Gastroesophageal sphincter (tissue), 4 donors: ENCODE results near the gene RIOK2. TPM values are rescaled to one million over a fixed set of nuclear protein-coding genes. Genes with fewer than 3 reads are reported as not detected.
"Not testable (repeated sequence)": the region's sequence is repeated elsewhere in the genome, so short reads cannot be mapped to it uniquely, and the experiment has no call there.

Experiments
- ATAC-seq: fragments of 150-250 bp; one replicate; pipeline ENCODE4 v1.9.1; 2016; ENCODE audit warnings: mild to moderate bottlenecking, moderate library complexity
- H3K27ac ChIP-seq, 4 donors: fragments of 200-600 bp; sonication (generic) in 3 of 4; 1 replicate in 3 of 4; 2 replicates in 1 of 4; pipeline ENCODE4 v1.5.1; 2016 to 2019
- H3K27me3 ChIP-seq: fragments of 200-600 bp; sonication (generic); one replicate; pipeline ENCODE4 v1.5.1; 2019
- H3K36me3 ChIP-seq, 2 donors: fragments of 200-600 bp; sonication (generic); one replicate each; pipeline ENCODE4 v1.5.1; 2019; ENCODE audit warnings: control low read depth in 1 of 2
- H3K4me1 ChIP-seq, 3 donors: fragments of 200-600 bp; sonication (generic); 1 replicate in 2 of 3; 2 replicates in 1 of 3; pipeline ENCODE4 v1.5.1; 2016 to 2019; ENCODE audit warnings: control low read depth in 2 of 3
- H3K4me3 ChIP-seq, 2 donors: fragments of 200-600 bp; sonication (generic); one replicate each; pipeline ENCODE4 v1.5.1; 2019; ENCODE audit warnings: mild to moderate bottlenecking in 1 of 2, moderate library complexity in 1 of 2
- H3K9me3 ChIP-seq, 3 donors: fragments of 200-600 bp; sonication (generic); one replicate each; pipeline ENCODE4 v1.5.1; 2017 to 2019; ENCODE audit warnings: control low read depth in 2 of 3
- EP300 ChIP-seq: sonication (generic); formaldehyde crosslinking; IDR thresholded peaks from one replicate; pipeline ENCODE4 v1.6.1; 2017; ENCODE audit warnings: antibody characterized with exemption, mild to moderate bottlenecking
- POLR2A ChIP-seq, 2 donors: fragments of 450-650 bp; IDR thresholded peaks; one replicate each; pipeline ENCODE4 v1.6.1; 2017; ENCODE audit warnings: antibody characterized with exemption in 2 of 2, mild to moderate bottlenecking in 2 of 2, moderate library complexity in 1 of 2
- POLR2AphosphoS5 ChIP-seq: sonication (generic); formaldehyde crosslinking; IDR thresholded peaks from one replicate; pipeline ENCODE4 v1.6.1; 2017; ENCODE audit warnings: antibody characterized with exemption
- WGBS, 2 donors: methylation state at CpG; one replicate each; pipeline ENCODE4 v1.1.5; 2018; ENCODE audit warnings: low coverage in 1 of 2; 5-methylcytosine and 5-hydroxymethylcytosine counted together
- total RNA-seq, 4 donors: library from RNA; depleted of rRNA; stranded (reverse); fragments of >200 nt; gene quantifications; one replicate each; pipeline ENCODE4 v1.1.0, GENCODE V29; 2016
- TF ChIP-seq, protein P1 (sequence below), 4 experiments: fragments of 200-600 bp in 2 of 4; fragments of 450-650 bp in 2 of 4; sonication (generic) in 1 of 4; IDR thresholded peaks; one replicate each; pipeline ENCODE4 v1.5.1; 2017 to 2019; ENCODE audit warnings: antibody characterized with exemption in 4 of 4, mild to moderate bottlenecking in 2 of 4, moderate library complexity in 2 of 4

The RIOK2 gene
- total RNA-seq, 4 donors from 2014 or later: 11.2 to 45.9 (median 26.0) TPM

DNA sequence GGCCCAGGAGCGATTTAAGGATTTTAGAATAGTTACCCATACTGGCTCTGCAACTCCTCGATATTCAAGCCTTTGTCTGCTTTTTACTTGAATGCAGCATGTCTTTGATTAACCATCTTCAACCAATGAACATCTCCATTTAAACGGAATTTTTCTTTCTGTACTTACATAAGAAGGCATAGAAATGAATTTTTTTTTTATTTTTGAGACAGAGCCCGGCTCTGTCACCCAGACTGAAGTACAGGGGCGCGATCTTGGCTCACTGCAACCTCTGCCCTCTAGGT, 825 bp upstream of the RIOK2 start:
- Histone ChIP-seq H3K4me3 (peak overlapping the region; percentile 66 to 82), H3K27me3 (no peaks in the 10 kb centered on the region), H3K36me3 (peaks cover 0 to 9% of the 10 kb centered on the region in 2 donors), H3K9me3 (no peaks in the 10 kb centered on the region), H3K27ac (peak overlapping the region; percentile 86 to 91 (median 88)), H3K4me1 (peaks cover 7 to 30% (median 15%) of the 10 kb centered on the region in 3 donors)
- TF ChIP-seq POLR2AphosphoS5 (no peak), EP300 (no peak), POLR2A (IDR thresholded peaks at IDR 0.05) (no peak)
- TF ChIP-seq, protein P1, sequence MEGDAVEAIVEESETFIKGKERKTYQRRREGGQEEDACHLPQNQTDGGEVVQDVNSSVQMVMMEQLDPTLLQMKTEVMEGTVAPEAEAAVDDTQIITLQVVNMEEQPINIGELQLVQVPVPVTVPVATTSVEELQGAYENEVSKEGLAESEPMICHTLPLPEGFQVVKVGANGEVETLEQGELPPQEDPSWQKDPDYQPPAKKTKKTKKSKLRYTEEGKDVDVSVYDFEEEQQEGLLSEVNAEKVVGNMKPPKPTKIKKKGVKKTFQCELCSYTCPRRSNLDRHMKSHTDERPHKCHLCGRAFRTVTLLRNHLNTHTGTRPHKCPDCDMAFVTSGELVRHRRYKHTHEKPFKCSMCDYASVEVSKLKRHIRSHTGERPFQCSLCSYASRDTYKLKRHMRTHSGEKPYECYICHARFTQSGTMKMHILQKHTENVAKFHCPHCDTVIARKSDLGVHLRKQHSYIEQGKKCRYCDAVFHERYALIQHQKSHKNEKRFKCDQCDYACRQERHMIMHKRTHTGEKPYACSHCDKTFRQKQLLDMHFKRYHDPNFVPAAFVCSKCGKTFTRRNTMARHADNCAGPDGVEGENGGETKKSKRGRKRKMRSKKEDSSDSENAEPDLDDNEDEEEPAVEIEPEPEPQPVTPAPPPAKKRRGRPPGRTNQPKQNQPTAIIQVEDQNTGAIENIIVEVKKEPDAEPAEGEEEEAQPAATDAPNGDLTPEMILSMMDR (IDR thresholded peaks at IDR 0.05): no peak
- WGBS, 2 donors: 17 to 34% methylated on average over 2 to 4 of the region's 6 CpGs
- ATAC-seq: no peak

DNA sequence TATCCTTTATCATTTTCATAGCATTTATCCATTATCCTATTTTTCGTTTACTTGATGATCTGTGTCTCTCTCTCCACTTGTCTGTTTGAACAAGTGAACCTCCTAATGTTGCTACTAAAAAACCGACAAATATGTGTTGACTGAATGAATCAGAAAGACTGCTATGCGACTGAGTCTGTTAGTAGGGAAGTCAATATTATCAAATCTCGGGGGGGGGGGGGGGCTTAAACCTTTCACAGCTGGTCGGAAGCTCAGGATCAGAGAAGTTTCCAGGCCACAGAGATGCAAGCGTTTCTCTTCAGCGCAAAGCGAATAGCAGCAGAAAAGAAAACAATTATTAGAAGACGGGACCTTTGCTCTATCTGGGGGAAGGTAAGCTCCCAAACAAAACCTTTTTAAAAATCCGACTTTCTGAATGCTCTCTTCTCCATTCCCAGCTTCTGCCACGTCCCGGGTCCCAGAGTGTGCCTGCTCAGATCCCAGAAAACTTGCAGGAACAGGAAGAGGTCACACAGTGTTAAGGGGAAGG, 412 bp downstream of the RIOK2 start:
- TF ChIP-seq POLR2AphosphoS5 (no peak), POLR2A (IDR thresholded peaks at IDR 0.05) (no peak), EP300 (no peak)
- TF ChIP-seq, protein P1 (IDR thresholded peaks at IDR 0.05): no peak
- no peak for ATAC-seq
- Histone ChIP-seq H3K27me3 (no peaks in the 10 kb centered on the region), H3K36me3 (peaks cover 8 to 21% of the 10 kb centered on the region in 2 donors), H3K27ac (peak overlapping the region; percentile 86 to 91 (median 88)), H3K4me1 (peaks cover 7 to 30% (median 15%) of the 10 kb centered on the region in 3 donors), H3K4me3 (peak overlapping the region; percentile 66 to 82), H3K9me3 (no peaks in the 10 kb centered on the region)
- WGBS, 2 donors: 0% methylated on average over 2 to 11 of the region's 12 CpGs

DNA sequence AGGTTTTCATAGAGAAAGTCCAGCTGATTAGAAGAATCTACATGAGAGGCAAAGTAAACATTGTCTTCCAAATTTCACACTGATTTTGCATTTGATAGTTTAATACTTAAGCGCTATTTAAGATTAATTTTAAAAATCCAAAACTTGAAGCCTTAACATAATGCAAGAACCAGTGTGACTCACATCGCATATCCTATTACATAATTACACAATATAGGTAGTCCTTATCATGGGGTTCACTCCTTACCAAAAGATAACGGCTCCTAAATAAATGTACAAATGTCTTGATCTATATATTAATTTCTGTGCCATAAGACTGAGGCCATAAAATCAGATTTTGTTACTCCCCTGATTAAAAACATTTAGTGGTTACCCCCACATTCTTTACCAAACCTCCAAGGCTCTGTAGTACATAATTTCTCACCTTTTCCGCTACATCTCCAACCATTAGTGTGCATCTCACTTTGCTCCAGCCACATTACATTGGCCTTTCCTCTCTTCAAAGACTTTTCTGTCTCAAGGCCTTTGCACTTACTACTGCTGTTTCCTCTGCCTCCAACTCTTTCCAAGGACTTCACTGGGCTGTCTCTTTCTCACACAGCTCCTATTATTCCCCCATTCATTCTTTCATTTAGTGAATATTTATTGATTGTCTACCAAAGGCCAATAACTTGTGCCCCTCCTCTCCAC, 1.0 kb downstream of the RIOK2 start:
- H3K36me3 ChIP-seq: peaks cover 9 to 27% of the 10 kb centered on the region in 2 donors
- ATAC-seq: no peak
- H3K27me3 ChIP-seq: no peaks in the 10 kb centered on the region
- 78 to 84% methylated on average over 4 of the region's 4 CpGs for WGBS, 2 donors
- peaks cover 7 to 30% (median 15%) of the 10 kb centered on the region in 3 donors for H3K4me1 ChIP-seq
- no peaks in the 10 kb centered on the region for H3K9me3 ChIP-seq
- H3K27ac ChIP-seq: peak overlapping the region in 2 of 4 donors; percentile 86 to 87
- TF ChIP-seq EP300 (no peak), POLR2AphosphoS5 (no peak), POLR2A (IDR thresholded peaks at IDR 0.05) (no peak)
- TF ChIP-seq, protein P1 (IDR thresholded peaks at IDR 0.05): no peak
- H3K4me3 ChIP-seq: peak overlapping the region; percentile 66 to 82

- not testable (repeated sequence) for H3K27ac ChIP-seq, H3K27me3 ChIP-seq, ATAC-seq, H3K9me3 ChIP-seq, H3K4me3 ChIP-seq
- H3K36me3 ChIP-seq: peaks cover 9 to 53% of the 10 kb centered on the region in 2 donors
- H3K4me1 ChIP-seq: peaks cover 7 to 30% (median 15%) of the 10 kb centered on the region in 3 donors
- 44 to 100% methylated on average over 2 to 3 of the region's 3 CpGs for WGBS, 2 donors
Measured at GRCh38 chr5:97179457-97179856, 3.6 kb downstream of the RIOK2 start.

DNA sequence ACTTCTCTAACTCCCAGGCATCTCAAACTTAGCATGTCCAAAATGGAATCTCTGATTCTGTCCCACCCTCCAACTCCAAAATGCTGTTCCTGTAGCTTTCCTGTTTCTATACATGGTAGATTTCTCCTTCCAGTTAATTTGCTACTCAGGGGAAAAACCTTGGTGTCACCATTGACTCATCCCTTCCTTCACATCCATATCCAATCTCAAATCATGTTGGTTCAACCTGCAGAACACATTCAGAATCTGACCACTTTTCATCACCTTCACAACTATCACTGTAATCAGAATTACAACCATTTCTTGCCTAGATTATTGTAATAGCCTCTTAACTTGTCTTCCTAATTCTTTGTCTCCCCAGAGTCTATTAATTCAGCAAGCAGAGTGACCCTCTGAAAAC, 10.8 kb downstream of the RIOK2 start:
- Histone ChIP-seq H3K36me3 (peaks cover 3 to 100% of the 10 kb centered on the region in 2 donors), H3K4me3 (no peak overlapping the region), H3K27ac (no peak overlapping the region), H3K27me3 (no peaks in the 10 kb centered on the region), H3K4me1 (no peaks in the 10 kb centered on the region), H3K9me3 (no peaks in the 10 kb centered on the region)
- no peak for ATAC-seq
- TF ChIP-seq, protein P1 (IDR thresholded peaks at IDR 0.05): no peak
- no peak for TF ChIP-seq EP300
- no peak for TF ChIP-seq POLR2AphosphoS5
- no peak for TF ChIP-seq POLR2A (IDR thresholded peaks at IDR 0.05)
